Pancreas (tissue), 10 donors: Measurements from ENCODE around the gene TBC1D5. TPM values are rescaled to one million over a fixed set of nuclear protein-coding genes. Genes with fewer than 3 reads are reported as not detected.
"Not testable (repeated sequence)": the region's sequence is repeated elsewhere in the genome, so short reads cannot be mapped to it uniquely, and the experiment has no call there.

ENCODE experiments used
- ATAC-seq, 4 donors: fragments of 200-7000 bp; cut with Tn5 transposase; one replicate each; pipeline versions ENCODE4 v1.8.0 to v1.9.1; 2020; ENCODE audit warnings: mild to moderate bottlenecking in 4 of 4, moderate library complexity in 4 of 4
- DNase-seq, 6 donors: peaks; one replicate each; pipeline ENCODE4 v3.0.0-alpha.2; 2020
- FAIRE-seq: peaks from 2 replicates; lab custom pipeline; 2012; peaks lifted over from hg19 to GRCh38; lab: Jason Lieb, UNC
- H3K27ac ChIP-seq, 4 donors: fragments of 200-600 bp; sonication (generic); 1 replicate in 3 of 4; 2 replicates in 1 of 4; pipeline versions ENCODE4 v1.5.0 to v1.8.0; 2020
- H3K27me3 ChIP-seq, 4 donors: fragments of 200-600 bp; one replicate each; pipeline ENCODE4 v1.8.0; 2021
- H3K36me3 ChIP-seq, 3 donors: fragments of 200-600 bp; sonication (generic) in 1 of 3; one replicate each; pipeline versions ENCODE4 v1.5.0 to v1.8.0; 2020 to 2021
- H3K4me1 ChIP-seq, 3 donors: fragments of 200-600 bp; one replicate each; pipeline ENCODE4 v1.8.0; 2021
- H3K4me3 ChIP-seq, 4 donors: fragments of 200-600 bp; sonication (generic) in 2 of 4; one replicate each; pipeline versions ENCODE4 v1.5.0 to v1.8.0; 2020 to 2021
- H3K9me3 ChIP-seq, 4 donors: fragments of 200-600 bp; one replicate each; pipeline ENCODE4 v1.8.0; 2021
- CTCF ChIP-seq, 4 donors: fragments of 200-600 bp; sonication (generic) in 3 of 4; IDR thresholded peaks; one replicate each; pipeline versions ENCODE4 v1.5.0 to v1.8.0; 2021; ENCODE audit warnings: antibody characterized with exemption in 4 of 4
- WGBS, 2 donors: extraction: QIAGEN DNeasy Blood & Tissue Kit; methylation state at CpG; one replicate each; pipeline ENCODE4 v1.1.7; 2013; 5-methylcytosine and 5-hydroxymethylcytosine counted together
- intact Hi-C, 3 donors: fragments of 100-400 bp; cut with DNase I; formaldehyde crosslinking; loops; one replicate each; pipeline versions ENCODE4 v1.11.1 to v1.14.2; 2022
- polyA plus RNA-seq, 2 donors: library from polyadenylated mRNA; stranded (reverse); fragments of 200-250 nt; gene quantifications; one replicate each; pipeline ENCODE4 v1.2.3, GENCODE V29; 2013
- total RNA-seq, 6 donors: library from RNA; stranded (reverse); fragmentation: NEBNext Ultra II Directional in 4 of 6; extraction: Animal tissue kit (Norgen Biotek cat#: 25700) in 4 of 6; gene quantifications; one replicate each; pipeline versions ENCODE4 v1.2.1 to v1.2.4, GENCODE V29; 2021 to 2023
- donor health status: healthy with polysubstance abuse.
- donor health status: DM: no; HTN: no; CAD: no; lungs with moderate emphysema.
- donor health status: DM: no; HTN: no; CAD: no.
- donor health status: control.
- donor health status: control.
- donor health status: Bipolar disorder and iron deficiency.
- donor health status: DM: yes; HTN: yes; CAD: no.
- donor health status: DM: no; HTN: no; CAD: no.
- donor health status: DM: no; HTN: no; CAD: no.
- donor health status: DM: yes; HTN: yes; CAD: no.

TBC1D5 gene
- total and polyA plus RNA-seq, 8 donors = 6.5 to 39.2 (median 19.9) TPM

- ATAC-seq = no peak
These were observed 240.7 kb downstream of the TBC1D5 start for GRCh38 chr3:17501745-17502144.

GRCh38 chr3:17500618-17501017 lies 241.8 kb downstream of the TBC1D5 start:
- whole genome bisulfite sequencing, 2 donors = 84 to 88% methylated on average over 2 of the region's 2 CpGs
- no peaks in the 10 kb centered on the region for H3K27me3 ChIP-seq
- DNase-seq = no peak
- H3K4me1 ChIP-seq = peaks cover 0 to 3% (median 0%) of the 10 kb centered on the region in 3 donors
- intact Hi-C loops = no loop called here
- peak in 1 of 4 donors; percentile 33 for ATAC-seq
- FAIRE-seq = no peak
- no peak overlapping the region for H3K4me3 ChIP-seq
- no peaks in the 10 kb centered on the region for H3K36me3 ChIP-seq
- H3K27ac ChIP-seq = no peak overlapping the region
- no peaks in the 10 kb centered on the region for H3K9me3 ChIP-seq
- no peak for TF ChIP-seq CTCF (IDR thresholded peaks at IDR 0.05)

More at GRCh38 chr3:17501745-17502144, 240.7 kb downstream of the TBC1D5 start:
- Histone ChIP-seq H3K9me3 (no peaks in the 10 kb centered on the region), H3K27me3 (no peaks in the 10 kb centered on the region), H3K4me1 (peaks cover 0 to 4% (median 0%) of the 10 kb centered on the region in 3 donors), H3K36me3 (no peaks in the 10 kb centered on the region), H3K4me3 (no peak overlapping the region), H3K27ac (no peak overlapping the region)
- DNase-seq = no peak
- no peak for FAIRE-seq
- WGBS, 2 donors = 98 to 100% methylated on average over 2 of the region's 2 CpGs
- intact Hi-C loops = no loop called here
- no peak for TF ChIP-seq CTCF (IDR thresholded peaks at IDR 0.05)

- no peaks in the 10 kb centered on the region for H3K27me3 ChIP-seq
- no peak overlapping the region for H3K4me3 ChIP-seq
- ATAC-seq = no peak
- TF ChIP-seq CTCF (IDR thresholded peaks at IDR 0.05) = no peak
- no peak for DNase-seq
- 96 to 97% methylated on average over 11 of the region's 11 CpGs for WGBS, 2 donors
- H3K4me1 ChIP-seq = no peaks in the 10 kb centered on the region
- H3K36me3 ChIP-seq = no peaks in the 10 kb centered on the region
- intact Hi-C loops = no loop called here
- H3K27ac ChIP-seq = no peak overlapping the region
- no peak for FAIRE-seq
- H3K9me3 ChIP-seq = no peaks in the 10 kb centered on the region
These were observed 248.2 kb downstream of the TBC1D5 start for GRCh38 chr3:17494117-17494809.

GRCh38 chr3:17491601-17492000 lies 250.8 kb downstream of the TBC1D5 start:
- Histone ChIP-seq H3K27ac (no peak overlapping the region), H3K4me1 (no peaks in the 10 kb centered on the region), H3K4me3 (no peak overlapping the region), H3K9me3 (no peaks in the 10 kb centered on the region), H3K36me3 (no peaks in the 10 kb centered on the region), H3K27me3 (no peaks in the 10 kb centered on the region)
- 84 to 88% methylated on average over 4 of the region's 4 CpGs for WGBS, 2 donors
- no peak for ATAC-seq
- no peak for TF ChIP-seq CTCF (IDR thresholded peaks at IDR 0.05)
- intact Hi-C loops = no loop called here
- FAIRE-seq = no peak
- DNase-seq = no peak

- WGBS, 2 donors = 88 to 89% methylated on average over 1 of the region's 1 CpG
- ATAC-seq, H3K36me3 ChIP-seq, H3K4me3 ChIP-seq, FAIRE-seq, H3K9me3 ChIP-seq, intact Hi-C loops, H3K27me3 ChIP-seq, DNase-seq, H3K27ac ChIP-seq, H3K4me1 ChIP-seq: not testable (repeated sequence)
These were observed 251.2 kb downstream of the TBC1D5 start for GRCh38 chr3:17491190-17491589.
